ENCODE measurements around the gene PPARD. TPM values are rescaled to one million over a fixed set of nuclear protein-coding genes. Genes with fewer than 3 reads are reported as not detected.

PPARD gene
- total RNA-seq, 1 experiment from 2014 or later: 38.4 TPM

DNA sequence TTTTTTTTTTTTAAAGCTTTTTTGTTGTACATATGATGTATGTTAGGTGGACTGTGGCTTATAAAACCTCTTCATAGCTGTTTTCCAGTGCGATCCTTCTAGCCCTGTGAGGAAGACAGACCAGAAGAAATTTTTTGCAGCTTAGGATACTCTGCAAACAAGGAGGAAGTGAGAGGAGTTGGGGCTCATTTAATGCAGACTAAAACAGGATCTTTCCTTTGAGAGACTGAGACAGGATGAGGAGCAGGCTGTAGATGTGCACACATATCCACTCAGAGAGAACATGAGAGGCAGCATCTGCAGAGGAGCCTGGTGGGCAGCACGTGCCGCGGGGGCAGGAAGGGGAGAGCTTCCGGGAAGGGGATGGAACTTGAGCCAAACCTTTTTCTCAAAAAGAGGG, 45.7 kb downstream of the PPARD start:
- no peaks in the 10 kb centered on the region for H3K27me3 ChIP-seq (ENCODE audit: insufficient read depth, low read length)
- intact Hi-C loops (cut with micrococcal nuclease): no loop called here
- no TSS peak for BruUV-seq (replicated peaks)
- H4K20me1 ChIP-seq (ENCODE audit: insufficient read depth): no peaks in the 10 kb centered on the region
- H3K9ac ChIP-seq (ENCODE audit: low read length): no peak overlapping the region
- ChIA-PET CTCF (interaction anchor here (1.0 kb wide), 1 partner anchor 61 kb away, joined by 3 read pairs; no protein-coding TSS in a partner anchor), RAD21 (ENCODE audit: low non-redundant PET in 1 of 2, low total read pairs in 2 of 2, uncharacterized antibody in 2 of 2, unreplicated experiment in 2 of 2) (no interaction called here), POLR2A (interaction anchor here (1.1 kb wide), 1 partner anchor 11 kb away, joined by 3 read pairs; no protein-coding TSS in a partner anchor)
- no peak for DNase-seq (ENCODE audit: low read depth, low spot score)
- no peaks in the 10 kb centered on the region for H3K36me3 ChIP-seq (ENCODE audit: control insufficient read depth in 1 of 2, insufficient read depth in 2 of 2, low read length in 2 of 2)
- H3K9me3 ChIP-seq (ENCODE audit: control insufficient read depth in 1 of 2, insufficient read depth in 1 of 2, low read depth in 1 of 2, low read length in 2 of 2): no peaks in the 10 kb centered on the region
- H3K79me2 ChIP-seq (ENCODE audit: insufficient read depth, low read length): peaks cover 14% of the 10 kb centered on the region; the same call in 1 of the 2 replicates
- no peak overlapping the region for H3K4me2 ChIP-seq (ENCODE audit: low read length)
- no peak overlapping the region for H3K27ac ChIP-seq (ENCODE audit: low read depth, low read length)
- no peak for ATAC-seq
- no peak overlapping the region for H2AFZ ChIP-seq (ENCODE audit: low read depth, low read length, poor library complexity, severe bottlenecking)
- H3K4me1 ChIP-seq (ENCODE audit: control insufficient read depth in 1 of 2, insufficient read depth in 2 of 2, low read length in 2 of 2): peaks cover 34 to 67% of the 10 kb centered on the region in 2 experiments
- no peaks in the 10 kb centered on the region for H3K9me2 ChIP-seq (ENCODE audit: insufficient read depth)
- TF ChIP-seq ZFX (IDR thresholded peaks at IDR 0.05) (no peak), POLR2AphosphoS5 (IDR thresholded peaks at IDR 0.05; ENCODE audit: low read depth, low read length) (no peak), EZH2 (IDR thresholded peaks at IDR 0.05) (no peak), EZH2phosphoT487 (IDR thresholded peaks at IDR 0.05; ENCODE audit: borderline replicate concordance) (no peak), EGR1 (IDR thresholded peaks at IDR 0.05; ENCODE audit: low read depth) (no peak), CEBPB (IDR thresholded peaks at IDR 0.05; ENCODE audit: low read depth) (no peak), SRF (IDR thresholded peaks at IDR 0.05; ENCODE audit: low read depth) (no peak)
- TF ChIP-seq, protein P1, sequence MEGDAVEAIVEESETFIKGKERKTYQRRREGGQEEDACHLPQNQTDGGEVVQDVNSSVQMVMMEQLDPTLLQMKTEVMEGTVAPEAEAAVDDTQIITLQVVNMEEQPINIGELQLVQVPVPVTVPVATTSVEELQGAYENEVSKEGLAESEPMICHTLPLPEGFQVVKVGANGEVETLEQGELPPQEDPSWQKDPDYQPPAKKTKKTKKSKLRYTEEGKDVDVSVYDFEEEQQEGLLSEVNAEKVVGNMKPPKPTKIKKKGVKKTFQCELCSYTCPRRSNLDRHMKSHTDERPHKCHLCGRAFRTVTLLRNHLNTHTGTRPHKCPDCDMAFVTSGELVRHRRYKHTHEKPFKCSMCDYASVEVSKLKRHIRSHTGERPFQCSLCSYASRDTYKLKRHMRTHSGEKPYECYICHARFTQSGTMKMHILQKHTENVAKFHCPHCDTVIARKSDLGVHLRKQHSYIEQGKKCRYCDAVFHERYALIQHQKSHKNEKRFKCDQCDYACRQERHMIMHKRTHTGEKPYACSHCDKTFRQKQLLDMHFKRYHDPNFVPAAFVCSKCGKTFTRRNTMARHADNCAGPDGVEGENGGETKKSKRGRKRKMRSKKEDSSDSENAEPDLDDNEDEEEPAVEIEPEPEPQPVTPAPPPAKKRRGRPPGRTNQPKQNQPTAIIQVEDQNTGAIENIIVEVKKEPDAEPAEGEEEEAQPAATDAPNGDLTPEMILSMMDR (IDR thresholded peaks at IDR 0.05 in 2 of 3, conservative IDR thresholded peaks at IDR 0.05 in 1 of 3; ENCODE audit: borderline replicate concordance in 1 of 3, insufficient read depth in 1 of 3, low read depth in 2 of 3, low read length in 2 of 3): no peak
- TF ChIP-seq, protein P2, sequence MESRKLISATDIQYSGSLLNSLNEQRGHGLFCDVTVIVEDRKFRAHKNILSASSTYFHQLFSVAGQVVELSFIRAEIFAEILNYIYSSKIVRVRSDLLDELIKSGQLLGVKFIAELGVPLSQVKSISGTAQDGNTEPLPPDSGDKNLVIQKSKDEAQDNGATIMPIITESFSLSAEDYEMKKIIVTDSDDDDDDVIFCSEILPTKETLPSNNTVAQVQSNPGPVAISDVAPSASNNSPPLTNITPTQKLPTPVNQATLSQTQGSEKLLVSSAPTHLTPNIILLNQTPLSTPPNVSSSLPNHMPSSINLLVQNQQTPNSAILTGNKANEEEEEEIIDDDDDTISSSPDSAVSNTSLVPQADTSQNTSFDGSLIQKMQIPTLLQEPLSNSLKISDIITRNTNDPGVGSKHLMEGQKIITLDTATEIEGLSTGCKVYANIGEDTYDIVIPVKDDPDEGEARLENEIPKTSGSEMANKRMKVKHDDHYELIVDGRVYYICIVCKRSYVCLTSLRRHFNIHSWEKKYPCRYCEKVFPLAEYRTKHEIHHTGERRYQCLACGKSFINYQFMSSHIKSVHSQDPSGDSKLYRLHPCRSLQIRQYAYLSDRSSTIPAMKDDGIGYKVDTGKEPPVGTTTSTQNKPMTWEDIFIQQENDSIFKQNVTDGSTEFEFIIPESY (IDR thresholded peaks at IDR 0.05; ENCODE audit: extremely low read depth, insufficient replicate concordance, low read length): no peak
- TF ChIP-seq, protein P3, sequence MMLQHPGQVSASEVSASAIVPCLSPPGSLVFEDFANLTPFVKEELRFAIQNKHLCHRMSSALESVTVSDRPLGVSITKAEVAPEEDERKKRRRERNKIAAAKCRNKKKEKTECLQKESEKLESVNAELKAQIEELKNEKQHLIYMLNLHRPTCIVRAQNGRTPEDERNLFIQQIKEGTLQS (IDR thresholded peaks at IDR 0.05): no peak
- TF ChIP-seq, protein P4, sequence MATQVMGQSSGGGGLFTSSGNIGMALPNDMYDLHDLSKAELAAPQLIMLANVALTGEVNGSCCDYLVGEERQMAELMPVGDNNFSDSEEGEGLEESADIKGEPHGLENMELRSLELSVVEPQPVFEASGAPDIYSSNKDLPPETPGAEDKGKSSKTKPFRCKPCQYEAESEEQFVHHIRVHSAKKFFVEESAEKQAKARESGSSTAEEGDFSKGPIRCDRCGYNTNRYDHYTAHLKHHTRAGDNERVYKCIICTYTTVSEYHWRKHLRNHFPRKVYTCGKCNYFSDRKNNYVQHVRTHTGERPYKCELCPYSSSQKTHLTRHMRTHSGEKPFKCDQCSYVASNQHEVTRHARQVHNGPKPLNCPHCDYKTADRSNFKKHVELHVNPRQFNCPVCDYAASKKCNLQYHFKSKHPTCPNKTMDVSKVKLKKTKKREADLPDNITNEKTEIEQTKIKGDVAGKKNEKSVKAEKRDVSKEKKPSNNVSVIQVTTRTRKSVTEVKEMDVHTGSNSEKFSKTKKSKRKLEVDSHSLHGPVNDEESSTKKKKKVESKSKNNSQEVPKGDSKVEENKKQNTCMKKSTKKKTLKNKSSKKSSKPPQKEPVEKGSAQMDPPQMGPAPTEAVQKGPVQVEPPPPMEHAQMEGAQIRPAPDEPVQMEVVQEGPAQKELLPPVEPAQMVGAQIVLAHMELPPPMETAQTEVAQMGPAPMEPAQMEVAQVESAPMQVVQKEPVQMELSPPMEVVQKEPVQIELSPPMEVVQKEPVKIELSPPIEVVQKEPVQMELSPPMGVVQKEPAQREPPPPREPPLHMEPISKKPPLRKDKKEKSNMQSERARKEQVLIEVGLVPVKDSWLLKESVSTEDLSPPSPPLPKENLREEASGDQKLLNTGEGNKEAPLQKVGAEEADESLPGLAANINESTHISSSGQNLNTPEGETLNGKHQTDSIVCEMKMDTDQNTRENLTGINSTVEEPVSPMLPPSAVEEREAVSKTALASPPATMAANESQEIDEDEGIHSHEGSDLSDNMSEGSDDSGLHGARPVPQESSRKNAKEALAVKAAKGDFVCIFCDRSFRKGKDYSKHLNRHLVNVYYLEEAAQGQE (IDR thresholded peaks at IDR 0.05; ENCODE audit: low read depth): no peak
- no peak overlapping the region for H3K4me3 ChIP-seq (replicated peaks in 1 of 2; ENCODE audit: low read depth in 1 of 2, low read length in 2 of 2)
